H1 (cell line): ENCODE data around the gene MGAT2. TPM values are rescaled to one million over a fixed set of nuclear protein-coding genes. Genes with fewer than 3 reads are reported as not detected.

Experiments
- ASH2L ChIP-seq: fragments of 200-600, 300-600 bp; sonication (generic); IDR thresholded peaks from one replicate; pipeline ENCODE4 v1.7.1; 2017; ENCODE audit warnings: low read length
- ATF3 ChIP-seq: IDR thresholded peaks from 2 replicates; pipeline ENCODE4 v1.6.1; 2011; ENCODE audit warnings: low read depth, mild to moderate bottlenecking, low read length; ENCODE audit not compliant: insufficient read depth
- CTCF ChIP-seq, 3 experiments: IDR thresholded peaks; 1 replicate in 2 of 3; 2 replicates in 1 of 3; pipeline versions ENCODE4 v1.5.1 to v1.6.1; 2011; ENCODE audit warnings: low read length in 3 of 3, mild to moderate bottlenecking in 3 of 3, inconsistent platforms in 2 of 3, low read depth in 1 of 3, moderate library complexity in 1 of 3; ENCODE audit not compliant: insufficient read depth in 1 of 3; ENCODE audit errors: control extremely low read depth in 1 of 3
- EGR1 ChIP-seq: IDR thresholded peaks from 2 replicates; pipeline ENCODE4 v1.6.1; 2011; ENCODE audit warnings: low read depth, low read length, borderline replicate concordance
- EP300 ChIP-seq, 2 experiments: IDR thresholded peaks; 1 replicate in 1 of 2; 2 replicates in 1 of 2; pipeline ENCODE4 v1.6.1; 2011 to 2012; ENCODE audit warnings: low read depth in 2 of 2, low read length in 2 of 2, mild to moderate bottlenecking in 2 of 2, borderline replicate concordance in 1 of 2, inconsistent platforms in 1 of 2, moderate library complexity in 1 of 2
- JUN ChIP-seq: IDR thresholded peaks from 2 replicates; pipeline ENCODE4 v1.6.1; 2011; ENCODE audit warnings: low read depth, mild to moderate bottlenecking, improper control_type of control experiment, low read length
- POLR2A ChIP-seq, 2 experiments: IDR thresholded peaks; 1 replicate in 1 of 2; 2 replicates in 1 of 2; pipeline ENCODE4 v1.6.1; 2011; ENCODE audit warnings: low read depth in 2 of 2, low read length in 2 of 2, mild to moderate bottlenecking in 2 of 2; ENCODE audit errors: control extremely low read depth in 1 of 2
- POLR2AphosphoS5 ChIP-seq: IDR thresholded peaks from 2 replicates; pipeline ENCODE4 v1.6.1; 2011; ENCODE audit warnings: low read depth, low read length
- POU5F1 ChIP-seq: IDR thresholded peaks from 2 replicates; pipeline ENCODE4 v1.6.1; 2011; ENCODE audit warnings: low read depth, mild to moderate bottlenecking, low read length, moderate library complexity
- RNF2 ChIP-seq: fragments of 200-900, 300-1000 bp; sonication (generic); IDR thresholded peaks from 2 replicates; pipeline ENCODE4 v1.7.1; 2016; ENCODE audit warnings: borderline replicate concordance, low read depth, mild to moderate bottlenecking, antibody characterized with exemption, low read length; ENCODE audit not compliant: poor library complexity, severe bottlenecking; ENCODE audit errors: missing control alignments
- SIRT6 ChIP-seq: IDR thresholded peaks from one replicate; pipeline ENCODE4 v1.7.1; 2012; ENCODE audit warnings: low read length, inconsistent platforms
- TAF7 ChIP-seq: optimal IDR thresholded peaks from 2 replicates; pipeline ENCODE3; 2011; ENCODE audit warnings: low read depth, mild to moderate bottlenecking, inconsistent platforms, low read length, moderate library complexity, borderline replicate concordance
- TBP ChIP-seq: IDR thresholded peaks from 2 replicates; pipeline ENCODE4 v1.6.1; 2011; ENCODE audit warnings: low read depth, low read length, improper control_type of control experiment
- YY1 ChIP-seq: IDR thresholded peaks from 2 replicates; pipeline ENCODE4 v1.6.1; 2011; ENCODE audit warnings: low read depth, mild to moderate bottlenecking, low read length
- polyA plus RNA-seq, 7 experiments: library from polyadenylated mRNA; depleted of rRNA in 3 of 7; stranded (reverse) in 5 of 7; unstranded in 2 of 7; fragments of >200 nt in 5 of 7; fragments of 200-250 nt in 2 of 7; gene quantifications; 1 replicate in 5 of 7; 2 replicates in 1 of 7; 4 replicates in 1 of 7; pipeline versions ENCODE4 v1.2.1 to v1.2.3, GENCODE V29; 2011 to 2013; ENCODE audit warnings: missing spikeins in 2 of 7, mixed read lengths in 2 of 7
- total RNA-seq: library from RNA; stranded (reverse); fragmentation: NEBNext Ultra II Directional; extraction: Animal tissue kit (Norgen Biotek cat#: 25700); gene quantifications from 2 replicates; pipeline ENCODE4 v1.2.1, GENCODE V29; 2021

Gene MGAT2
- total and polyA plus RNA-seq, 2 of the 8 experiments (the other 6 are each of a cell fraction or from before 2014, with no cell fraction given) = 10.6 to 23.7 TPM

GRCh38 chr14:49633640-49634546, 13.3 kb downstream of the MGAT2 start (continued):
- TF ChIP-seq ATF3 = peak; percentile 17; the same call in 1 of the 2 replicates
- TF ChIP-seq TBP = peak; percentile 73; the same call in 1 of the 2 replicates
- no peak for TF ChIP-seq JUN
- peak; percentile 89 for TF ChIP-seq ASH2L
- 0 out of 2 replicates have a peak, but pooled peaks have one; percentile 38 for TF ChIP-seq YY1
- peak; percentile 69 to 86 for TF ChIP-seq POLR2A (IDR thresholded peaks at IDR 0.05; ENCODE audit: control extremely low read depth in 1 of 2, low read depth in 2 of 2, low read length in 2 of 2)
- 0 out of 3 replicates have a peak, but pooled peaks of 1 of the 2 experiments have one; percentile 9 for TF ChIP-seq EP300 (IDR thresholded peaks at IDR 0.05; ENCODE audit: borderline replicate concordance in 1 of 2, low read depth in 2 of 2, low read length in 2 of 2)
- TF ChIP-seq POU5F1 = no peak
- TF ChIP-seq POLR2AphosphoS5 = peak; percentile 86
- TF ChIP-seq RNF2 = no peak
- TF ChIP-seq SIRT6 = no peak
- peak; percentile 67 for TF ChIP-seq TAF7
- TF ChIP-seq CTCF (IDR thresholded peaks at IDR 0.05; ENCODE audit: control extremely low read depth in 1 of 3, insufficient read depth in 1 of 3, low read depth in 1 of 3, low read length in 3 of 3) = peak; percentile 84 to 86 (median 85)
- TF ChIP-seq EGR1 = peak; percentile 86; the same call in 1 of the 2 replicates
